ENCODE results near the gene HOXD8.

The HOXD8 gene

DNA sequence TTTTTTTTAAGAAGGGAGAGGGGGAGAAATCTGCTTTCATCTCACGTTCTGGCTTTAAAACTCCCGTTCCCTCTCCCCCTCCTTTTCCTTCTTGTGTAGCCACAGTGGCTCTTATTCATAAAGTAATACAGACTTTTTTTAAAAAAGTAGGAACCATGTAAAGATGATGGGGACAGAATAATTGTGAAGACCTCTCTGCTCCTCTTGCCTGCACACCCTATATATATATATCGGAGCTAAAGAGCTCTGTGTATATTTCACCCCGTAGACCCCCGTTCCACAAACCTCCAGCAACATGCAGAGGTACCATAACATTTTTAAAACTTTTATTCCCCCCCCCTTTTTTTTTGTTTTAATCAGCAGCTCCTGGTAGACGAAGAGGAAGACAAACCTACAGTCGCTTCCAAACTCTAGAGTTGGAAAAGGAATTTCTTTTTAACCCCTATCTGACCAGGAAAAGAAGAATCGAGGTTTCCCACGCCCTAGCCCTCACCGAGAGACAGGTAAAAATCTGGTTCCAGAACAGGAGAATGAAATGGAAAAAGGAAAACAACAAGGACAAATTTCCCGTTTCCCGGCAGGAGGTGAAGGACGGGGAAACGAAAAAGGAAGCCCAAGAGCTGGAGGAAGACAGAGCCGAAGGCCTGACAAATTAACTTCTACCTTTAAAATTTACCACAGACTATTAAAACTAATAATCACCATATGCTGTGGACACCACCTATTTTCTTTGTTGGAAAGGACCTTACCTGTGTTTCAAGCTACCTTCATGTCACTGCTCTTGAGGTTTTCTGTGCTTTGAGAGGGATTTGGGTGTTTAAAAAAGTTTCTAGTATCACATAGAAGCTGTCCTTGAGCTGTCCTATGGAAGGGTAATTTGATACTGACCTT, 1.7 kb downstream of the HOXD8 start:
- no peak for DNase-seq

DNA sequence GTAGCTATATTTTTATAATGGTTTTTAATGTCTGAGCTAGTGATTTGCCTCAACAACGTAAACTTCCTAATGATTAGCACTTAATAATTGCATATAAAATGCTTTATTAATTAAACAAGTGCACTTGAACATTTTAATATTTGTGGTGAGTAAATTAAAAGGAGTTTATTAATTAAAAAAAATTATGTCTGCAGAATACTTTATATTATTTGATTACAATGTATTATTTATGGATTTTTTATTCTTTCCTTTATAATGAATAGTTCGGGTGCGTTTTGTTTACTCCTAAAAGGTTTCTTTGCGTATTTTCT, 2.3 kb downstream of the HOXD8 start:
- no peak for DNase-seq

DNA sequence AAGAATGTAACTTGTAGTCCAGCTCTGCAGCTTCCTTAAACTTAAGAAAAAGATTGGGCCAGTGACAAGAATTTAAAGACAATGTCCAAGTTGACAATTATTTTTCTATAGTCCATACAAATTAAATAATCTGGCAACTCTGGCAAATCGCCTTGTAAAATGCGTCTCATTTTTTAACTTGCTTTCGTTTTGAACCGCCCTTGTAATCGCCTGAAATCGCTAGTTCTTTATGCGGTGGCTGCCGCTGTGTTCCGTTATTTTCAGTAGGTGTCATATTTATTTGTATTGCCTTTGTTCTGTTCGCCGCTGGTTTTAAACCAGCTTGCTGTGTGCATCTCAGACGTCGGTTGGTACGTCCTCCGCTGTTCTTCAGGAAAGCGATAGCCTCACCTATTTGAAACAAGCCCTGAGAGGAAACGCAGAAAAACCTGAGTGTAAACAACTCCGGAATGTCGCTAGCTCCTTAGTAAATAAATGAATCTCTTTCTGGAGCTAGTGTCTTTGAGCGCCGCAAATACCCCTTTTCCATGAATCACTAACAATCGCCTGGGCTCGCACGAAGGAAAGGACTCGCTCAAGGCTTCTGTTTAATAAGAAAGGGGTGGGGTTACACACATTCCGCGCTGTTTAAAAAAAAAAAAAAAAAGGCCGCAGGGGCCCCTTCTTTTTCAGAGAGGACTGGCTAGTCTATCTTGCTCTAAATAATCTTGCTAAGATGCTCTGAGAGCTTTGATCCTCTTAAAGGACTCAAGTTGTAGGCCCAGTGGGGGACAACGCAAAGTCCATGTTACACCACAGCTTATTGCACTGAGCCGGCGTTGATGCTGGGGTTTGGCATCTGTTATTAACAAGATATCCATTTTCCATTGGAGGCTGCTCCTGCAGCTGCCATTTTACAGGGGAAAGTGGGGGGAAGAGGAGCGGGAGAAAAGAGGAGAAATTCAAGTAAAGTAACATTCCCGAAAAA, 3.0 kb downstream of the HOXD8 start:
- DNase-seq = peak; percentile 7

DNA sequence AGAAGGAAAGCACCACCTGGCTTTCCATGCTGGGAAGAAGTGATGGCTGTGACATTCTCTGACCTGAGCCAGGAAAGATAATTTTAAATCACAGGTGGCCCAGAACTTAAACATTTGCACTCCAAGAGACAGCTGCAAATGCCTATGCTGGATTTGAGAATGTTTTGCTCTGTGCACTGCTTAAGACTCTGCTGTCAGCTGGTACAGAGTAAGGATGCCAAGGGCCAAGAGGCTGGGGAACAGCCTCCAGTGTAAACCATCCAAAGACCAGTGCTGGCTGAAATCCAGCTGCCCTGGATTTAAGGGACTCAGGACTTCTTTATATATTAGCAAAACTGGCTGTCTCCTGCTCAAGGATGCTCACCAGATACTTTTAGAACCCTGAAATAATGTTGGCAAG, 3.9 kb downstream of the HOXD8 start:
- no peak for DNase-seq

DNA sequence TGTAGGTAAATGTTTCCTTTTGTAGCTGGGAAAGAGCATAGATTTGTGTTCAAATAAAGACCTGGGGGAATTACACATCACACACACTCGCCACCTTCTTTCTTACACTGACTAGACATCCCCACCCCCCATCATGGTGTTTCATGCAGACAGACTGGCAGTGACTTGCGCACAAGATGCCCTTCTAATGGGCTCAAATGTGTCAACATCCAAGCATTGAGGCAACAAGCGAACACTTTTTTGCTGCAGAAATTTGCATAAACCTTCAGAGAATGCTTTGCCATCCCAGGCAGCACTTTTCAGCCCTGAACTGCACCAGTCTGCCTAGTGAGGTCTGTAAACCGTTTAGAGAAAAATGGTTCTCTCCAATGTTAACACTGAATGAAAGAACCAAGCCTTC, 4.5 kb downstream of the HOXD8 start:
- DNase-seq = no peak

DNA sequence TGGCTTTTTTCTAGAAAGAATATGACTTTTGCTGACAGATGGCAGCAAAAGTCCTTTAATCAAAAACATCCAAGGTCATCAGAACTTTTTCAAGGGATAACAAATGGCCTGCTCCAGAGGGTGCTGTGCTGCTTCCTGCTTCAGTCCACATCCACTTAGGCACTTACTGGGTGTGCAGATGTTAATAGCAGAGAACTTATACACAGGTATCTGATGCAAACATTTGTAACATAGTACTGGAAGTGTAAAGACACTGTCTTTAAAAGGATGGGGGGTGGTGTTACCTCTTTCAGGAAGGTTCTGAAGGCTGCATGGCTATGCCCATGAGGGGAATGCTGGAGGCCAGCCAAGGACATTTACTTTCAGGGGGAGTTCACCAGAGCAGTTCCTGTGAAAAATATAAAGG, 5.5 kb downstream of the HOXD8 start:
- DNase-seq = no peak

DNA sequence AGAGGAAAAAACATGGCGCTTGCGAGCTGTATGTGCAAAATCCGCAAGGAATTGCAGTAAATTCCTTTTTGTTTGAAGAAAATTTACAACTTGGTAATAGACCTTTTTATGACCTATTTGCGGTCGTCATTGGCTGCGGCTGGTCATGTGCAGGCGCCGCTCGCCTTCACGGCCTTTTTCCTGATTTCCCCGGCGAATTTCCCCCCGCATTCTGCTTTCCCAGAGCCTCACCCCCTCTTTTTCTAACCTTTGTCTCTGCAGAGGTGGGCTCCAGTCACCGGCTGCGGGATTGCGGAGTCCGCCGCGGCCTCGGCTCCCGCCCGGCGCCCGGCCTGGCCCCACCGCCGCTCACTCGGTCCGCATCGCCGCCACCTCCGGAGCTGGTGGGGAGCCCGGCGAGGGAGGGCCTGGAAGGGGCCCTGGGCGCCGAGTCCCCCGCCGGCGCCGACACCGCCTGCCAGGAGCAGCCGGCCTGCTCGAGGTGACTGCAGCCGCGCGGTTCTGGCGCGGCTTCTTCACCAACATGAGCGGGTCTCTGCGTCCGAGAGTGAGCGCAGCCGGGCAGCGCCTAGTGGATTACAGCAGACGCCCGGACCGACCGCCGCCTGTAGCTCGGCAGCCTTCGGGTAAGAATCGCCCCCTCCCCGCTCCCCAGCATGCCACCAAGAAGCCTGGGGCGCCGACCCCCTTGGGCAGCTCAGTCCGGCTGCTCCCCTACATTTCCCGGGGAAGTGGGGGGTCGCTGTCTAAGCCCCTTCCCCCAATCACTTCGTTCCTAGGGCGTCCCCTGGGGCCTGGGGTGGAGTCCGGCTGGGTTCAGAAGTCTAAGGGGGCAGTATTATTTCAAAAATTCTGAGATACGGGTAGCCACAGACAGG, 7.1 kb downstream of the HOXD8 start:
- DNase-seq = no peak

DNA sequence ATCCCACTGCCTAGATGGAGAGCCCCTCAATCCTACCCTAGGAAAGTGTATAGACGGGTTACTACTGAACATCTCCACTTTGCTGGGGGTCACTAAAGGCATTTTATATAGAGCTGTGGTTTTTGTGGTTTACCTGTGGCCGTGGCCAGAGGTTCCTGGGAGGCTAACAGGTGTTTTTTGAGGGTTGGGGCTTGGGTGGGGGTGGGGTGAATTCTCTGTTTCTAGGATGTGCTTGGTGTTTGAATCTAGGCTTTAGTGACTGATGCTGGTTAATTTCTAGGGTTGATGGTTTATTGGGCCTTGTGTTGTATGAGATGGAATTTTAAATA, 7.7 kb downstream of the HOXD8 start:
- DNase-seq = no peak

DNA sequence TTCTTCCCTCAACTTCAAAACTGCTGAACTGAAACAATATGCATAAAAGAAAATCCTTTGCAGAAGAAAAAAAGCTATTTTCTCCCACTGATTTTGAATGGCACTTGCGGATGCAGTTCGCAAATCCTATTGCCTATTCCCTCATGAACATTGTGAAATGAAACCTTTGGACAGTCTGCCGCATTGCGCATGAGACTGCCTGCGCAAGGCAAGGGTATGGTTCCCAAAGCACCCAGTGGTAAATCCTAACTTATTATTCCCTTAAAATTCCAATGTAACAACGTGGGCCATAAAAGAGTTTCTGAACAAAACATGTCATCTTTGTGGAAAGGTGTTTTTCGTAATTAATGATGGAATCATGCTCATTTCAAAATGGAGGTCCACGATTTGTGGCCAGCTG, 8.4 kb downstream of the HOXD8 start:
- DNase-seq = no peak

DNA sequence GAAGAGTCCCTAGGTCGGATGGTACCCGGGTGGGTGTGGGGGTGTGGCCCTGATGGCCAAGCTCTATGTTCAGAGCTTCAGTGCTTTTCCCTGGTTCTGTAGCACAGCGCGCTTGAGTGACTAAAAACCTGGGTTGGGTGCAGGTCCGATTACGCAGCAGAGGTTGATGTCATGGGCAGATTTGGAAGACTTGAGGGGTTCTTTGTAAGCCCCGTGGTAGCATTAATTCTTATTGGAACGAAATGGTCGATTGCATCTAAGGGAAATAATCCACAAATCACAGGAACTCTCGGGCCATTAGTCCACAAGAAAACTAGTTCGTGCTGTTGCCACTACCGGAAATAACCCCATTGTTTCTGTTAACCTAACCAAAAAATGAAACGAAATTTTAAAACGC, 9.0 kb downstream of the HOXD8 start:
- no peak for DNase-seq

DNA sequence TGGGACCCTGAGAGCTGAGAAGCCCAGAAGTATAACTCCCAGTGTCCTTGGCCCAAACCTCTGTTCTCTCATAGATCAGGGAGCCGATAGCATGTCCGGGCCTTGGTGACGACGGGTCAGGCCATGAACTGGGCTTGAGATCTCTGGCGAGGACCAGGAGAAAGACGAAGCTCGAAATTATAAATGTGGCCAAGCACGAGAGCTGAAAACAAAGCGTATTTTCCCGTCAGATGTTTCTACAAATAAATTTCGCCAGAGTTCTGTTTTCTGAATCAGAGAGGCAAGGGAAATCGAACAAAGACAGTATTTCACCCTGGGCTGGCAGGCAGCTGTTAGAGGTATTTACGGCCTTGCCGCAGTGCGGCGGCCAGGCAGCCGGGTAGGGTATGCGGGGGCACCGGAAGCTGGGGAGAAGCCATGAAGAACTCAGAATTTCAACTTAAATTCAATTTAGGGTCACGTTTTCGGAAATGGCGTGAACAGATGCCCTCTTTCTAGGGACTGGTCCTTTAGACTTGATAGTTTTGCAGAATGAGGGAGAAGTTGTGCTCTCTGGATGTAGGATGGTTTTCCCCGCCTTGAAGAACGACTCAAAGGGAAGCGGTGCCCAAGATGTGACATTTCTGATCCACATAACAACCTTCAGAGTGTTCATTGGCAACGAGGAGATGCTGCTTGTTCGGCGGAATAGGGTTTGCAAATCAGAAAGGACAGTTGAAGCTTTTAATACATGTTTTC, 9.6 kb downstream of the HOXD8 start:
- no peak for DNase-seq

DNA sequence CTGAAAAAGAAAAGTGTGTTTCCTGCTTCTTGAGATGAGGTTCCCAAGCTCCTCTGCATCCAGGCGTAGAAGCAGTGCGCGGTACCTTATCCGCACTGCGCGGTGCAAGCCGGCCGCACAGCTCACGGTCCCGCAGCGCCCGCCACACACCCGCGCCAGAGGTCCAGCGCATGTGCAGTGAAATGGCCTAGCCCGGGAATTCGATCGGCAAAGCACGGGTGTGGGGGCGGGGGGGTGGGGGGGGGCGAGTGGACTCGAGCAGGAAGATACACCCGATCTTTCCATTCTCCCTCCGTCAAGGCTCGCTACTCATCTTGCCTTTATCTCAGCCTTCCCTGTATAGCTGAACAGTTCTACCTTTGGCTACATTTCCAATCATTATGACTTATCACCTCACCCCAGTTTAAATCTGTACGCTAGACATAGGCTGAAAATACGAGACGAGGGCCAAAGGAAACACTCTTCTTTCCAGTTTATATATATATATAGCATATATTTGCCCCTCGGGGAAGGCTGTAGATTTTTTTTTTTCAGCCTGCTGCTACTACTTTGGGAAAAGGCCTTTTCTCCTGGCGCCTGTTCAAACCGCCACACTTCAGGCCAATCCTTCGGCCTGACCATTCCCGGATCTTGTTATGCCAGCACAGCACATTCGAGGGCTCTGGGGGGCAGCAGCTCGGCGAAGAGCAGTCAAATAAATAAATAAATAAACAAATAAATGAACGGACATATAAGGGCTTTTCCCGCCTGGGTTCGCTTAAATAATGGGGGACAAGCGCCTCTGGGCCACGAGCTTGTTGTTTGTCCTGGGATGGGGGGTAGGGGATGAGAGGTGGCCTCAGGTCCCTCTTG, 10.4 kb downstream of the HOXD8 start:
- no peak for DNase-seq

DNA sequence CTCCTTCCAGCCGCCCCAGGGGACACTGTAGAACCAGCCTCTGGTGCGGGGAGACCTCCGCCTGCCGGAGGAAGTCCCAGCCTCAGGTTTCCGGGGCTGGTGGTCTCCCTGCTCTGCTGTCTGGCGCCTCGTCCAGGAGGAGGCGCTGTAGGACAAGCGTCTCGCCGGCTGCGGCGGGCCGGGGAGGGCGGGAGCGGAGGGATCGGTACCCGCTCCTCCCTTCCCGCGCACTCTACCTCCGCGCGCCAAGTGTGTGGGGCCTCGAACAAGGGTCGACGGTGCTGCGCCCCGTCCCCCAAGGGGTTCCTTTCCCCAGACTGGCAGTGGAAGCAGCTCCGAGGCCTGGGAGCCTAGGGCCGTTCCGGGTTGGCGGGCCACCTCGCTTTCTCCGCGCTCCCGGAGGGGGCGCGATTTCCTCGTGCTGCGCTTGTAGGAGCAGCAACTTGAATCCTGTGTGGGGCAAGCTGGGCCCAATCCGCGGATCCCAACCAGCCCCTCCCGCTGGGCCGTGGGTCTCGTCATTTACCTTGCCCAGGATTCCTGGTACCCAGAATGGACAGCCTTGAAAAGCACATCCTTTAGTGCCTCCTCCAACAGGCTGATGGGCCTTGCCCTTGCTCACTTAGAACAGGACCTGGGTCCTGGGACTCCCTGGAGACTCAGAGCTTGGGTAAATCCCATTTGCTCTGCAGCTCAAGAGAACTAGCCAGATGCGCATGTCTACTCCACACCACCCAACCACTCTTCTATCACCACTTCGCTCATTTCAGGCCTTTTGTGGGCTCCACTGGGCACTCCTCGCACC, 11.2 kb downstream of the HOXD8 start:
- peak; percentile 68 for DNase-seq

DNA sequence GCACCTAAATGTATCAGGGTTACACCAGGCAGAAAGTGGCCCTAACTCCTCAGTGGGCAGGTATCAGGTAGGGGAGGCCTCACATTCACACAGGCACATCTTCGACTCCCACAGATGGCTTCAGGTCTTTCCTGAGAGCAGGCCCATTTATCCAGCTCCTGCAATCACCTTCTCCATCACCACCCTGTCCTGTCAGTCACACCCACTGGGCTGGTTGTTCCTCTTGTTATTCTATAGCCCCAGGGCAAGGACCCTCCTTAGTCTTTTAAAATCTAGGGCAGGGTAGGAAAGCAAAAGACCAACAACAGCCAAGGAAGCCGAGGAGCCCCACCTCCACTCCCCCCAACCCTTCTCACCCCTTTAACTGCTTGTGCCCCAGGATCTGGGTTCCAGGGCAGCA, 12.8 kb downstream of the HOXD8 start:
- DNase-seq = no peak

DNA sequence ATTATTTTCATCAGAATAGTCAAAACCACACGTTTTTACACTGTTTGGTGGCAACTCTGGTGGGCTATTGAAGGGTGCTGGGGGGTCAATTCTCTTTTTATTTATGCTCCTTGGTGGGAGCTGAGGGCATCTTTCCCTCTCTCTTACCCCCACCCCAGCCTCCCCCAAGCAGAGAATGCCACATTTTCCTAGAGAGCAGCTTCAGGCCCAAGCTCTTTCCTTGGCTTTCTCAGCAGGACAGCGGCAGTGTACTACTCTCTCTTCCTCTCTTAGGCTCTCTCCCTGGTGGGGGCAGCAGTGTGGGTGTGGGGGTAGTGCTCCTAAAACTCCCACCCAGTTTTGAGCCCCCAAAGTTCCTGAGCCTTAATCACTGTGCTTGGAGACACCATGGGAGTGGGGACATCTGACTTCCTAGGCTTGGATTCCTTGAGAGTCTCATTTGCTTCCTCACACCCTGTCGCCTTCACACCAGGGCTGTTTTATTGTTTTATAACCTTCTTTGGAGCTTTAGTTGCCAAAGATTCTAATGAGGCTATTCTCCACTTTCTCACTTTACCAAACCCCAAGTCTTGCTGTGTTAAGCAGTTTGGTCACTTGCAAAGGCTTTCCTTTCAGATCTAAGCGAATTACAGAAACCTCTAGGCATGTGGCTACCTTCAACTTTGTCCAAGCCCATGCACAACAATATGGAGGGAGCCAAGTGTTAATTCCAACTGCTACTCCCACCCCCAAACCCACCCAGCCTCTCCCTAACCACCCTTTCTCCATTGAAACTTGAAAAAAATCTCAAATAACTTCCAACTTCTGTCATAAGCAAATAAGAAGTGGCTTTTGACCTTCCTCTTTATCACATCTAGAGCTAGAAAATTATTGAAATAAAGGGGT, 15.8 kb downstream of the HOXD8 start:
- DNase-seq = no peak

DNA sequence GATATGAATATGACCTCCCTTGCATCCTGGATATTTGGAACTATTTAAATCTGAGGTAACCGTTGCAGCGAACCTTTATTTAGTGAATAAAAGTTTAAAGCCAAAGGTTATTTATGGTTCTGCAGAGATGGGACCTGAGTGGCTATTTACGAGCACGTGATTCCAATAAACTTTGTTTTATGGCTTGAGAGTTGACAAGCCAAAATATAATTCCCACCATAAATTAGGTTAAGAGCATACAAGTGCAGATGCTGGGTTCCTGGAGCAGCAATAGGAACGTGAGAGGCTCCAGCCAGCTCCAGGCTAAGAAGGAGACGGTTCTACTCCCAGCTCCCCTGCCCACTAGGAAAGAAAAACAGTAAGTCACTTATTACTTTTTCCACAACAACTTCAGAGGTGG, 16.6 kb downstream of the HOXD8 start:
- DNase-seq = no peak

DNA sequence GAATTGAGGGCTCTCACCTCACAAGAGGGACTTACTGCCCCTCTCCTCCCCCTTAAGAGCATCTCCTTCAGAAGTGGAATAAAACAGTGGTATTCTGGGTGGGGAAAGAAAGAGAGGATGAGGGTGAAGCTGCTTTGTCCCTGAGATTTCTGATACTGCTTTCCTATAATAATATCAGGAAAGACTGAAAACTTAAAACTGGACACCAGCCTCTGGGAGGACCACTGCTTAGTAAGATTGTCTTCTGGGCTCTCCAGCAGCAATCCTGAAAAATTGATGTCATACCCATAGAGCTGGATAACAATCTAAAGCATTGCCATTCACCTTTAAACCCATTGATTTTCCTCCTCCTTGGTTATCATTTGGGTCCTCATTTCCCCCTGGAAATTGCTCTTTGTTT, 17.1 kb downstream of the HOXD8 start:
- DNase-seq = no peak

DNA sequence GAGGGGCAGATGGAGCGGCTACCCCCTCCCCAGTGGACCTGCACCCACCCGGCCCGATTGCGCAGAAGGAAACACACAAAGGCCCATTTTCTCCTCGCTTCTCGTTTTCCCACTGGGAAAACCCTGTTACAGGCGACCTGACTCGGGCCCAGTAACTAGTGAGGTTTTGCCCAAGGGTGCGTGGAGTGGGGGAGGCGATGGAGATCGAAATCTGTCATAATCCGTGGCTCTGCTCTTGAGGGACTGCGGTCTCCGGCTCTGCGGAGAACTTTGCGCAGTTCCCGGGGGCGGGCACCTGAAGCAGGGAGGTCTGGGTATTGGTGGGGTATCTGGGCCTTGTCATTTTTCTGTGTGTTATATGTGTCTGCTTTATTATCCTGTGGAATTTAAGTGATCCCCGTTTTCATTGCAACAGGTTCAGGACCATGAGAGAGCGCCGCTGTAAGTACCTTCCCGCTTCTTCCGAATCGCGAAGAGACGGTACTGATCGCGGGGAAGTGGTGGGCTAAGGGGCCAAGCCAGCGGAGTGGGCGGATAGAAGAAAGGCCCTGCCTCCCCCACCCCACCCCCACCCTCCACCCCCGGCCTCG, 17.8 kb downstream of the HOXD8 start:
- DNase-seq = no peak

DNA sequence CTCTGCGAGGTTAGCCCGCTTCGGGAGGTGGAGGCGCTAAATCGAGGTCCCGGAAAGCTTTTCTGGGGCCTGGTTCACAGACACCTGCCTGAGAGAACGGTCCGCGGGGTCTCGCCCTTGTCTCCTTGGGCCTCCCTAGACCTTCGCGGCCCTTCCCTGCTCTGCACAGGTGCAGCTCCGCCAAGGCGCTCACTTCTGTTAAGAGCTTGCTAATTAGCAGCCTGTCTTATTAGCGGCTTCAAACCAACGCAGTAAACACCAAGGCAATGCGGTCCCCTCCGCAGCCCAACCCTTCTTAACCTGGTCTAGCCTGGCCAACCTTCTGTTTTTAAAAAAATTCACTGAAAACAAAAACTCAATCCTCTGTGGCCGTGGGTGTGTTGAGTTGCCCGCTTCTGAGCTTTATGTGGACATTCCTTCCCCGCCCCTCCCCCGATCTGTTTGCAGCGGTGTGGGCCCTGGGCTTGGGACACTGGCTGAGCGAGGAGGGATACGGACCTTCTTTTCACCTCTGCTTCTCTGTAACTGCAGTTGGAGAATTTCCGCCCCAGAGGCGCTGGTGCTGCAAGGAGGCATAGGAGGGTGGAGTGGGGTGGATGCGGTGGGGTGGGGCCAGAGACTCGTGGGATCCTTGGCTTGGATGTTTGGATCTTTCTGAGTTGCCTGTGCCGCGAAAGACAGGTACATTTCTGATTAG, 18.4 kb downstream of the HOXD8 start:
- no peak for DNase-seq
